C1 segment of cervical spinal cord (tissue), 14 donors: ENCODE data around the gene TREML2.

Experiments used
- DNase-seq, 14 donors: peaks; one replicate each; lab custom pipeline; 2025; lab: John Stamatoyannopoulos, UW

The TREML2 gene

DNA sequence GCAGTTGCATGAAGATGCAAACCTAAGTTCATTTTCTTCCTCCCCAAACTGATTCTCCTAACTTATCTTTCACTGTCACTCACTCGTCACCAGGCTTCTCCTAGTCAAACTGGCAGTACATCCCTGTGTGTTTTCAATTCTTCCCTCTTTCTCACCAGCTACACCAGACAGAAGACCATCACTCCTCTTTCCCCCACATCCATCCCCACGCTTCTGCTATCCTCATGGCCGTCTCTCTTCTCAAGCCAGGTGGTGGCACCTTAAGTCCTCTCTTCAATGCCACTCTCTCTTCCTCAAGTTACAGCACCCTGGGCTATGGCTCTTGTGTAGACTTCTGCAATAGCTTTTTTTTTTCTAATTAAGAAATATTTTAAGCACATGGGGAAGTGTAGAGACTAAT lies 23.7 kb downstream of the TREML2 start:
- no peak for DNase-seq

GRCh38 chr6:41176189-41176588 lies 24.8 kb downstream of the TREML2 start:
- DNase-seq, result no peak

- no peak for DNase-seq
Measured at GRCh38 chr6:41175084-41175483, 25.9 kb downstream of the TREML2 start.

DNA sequence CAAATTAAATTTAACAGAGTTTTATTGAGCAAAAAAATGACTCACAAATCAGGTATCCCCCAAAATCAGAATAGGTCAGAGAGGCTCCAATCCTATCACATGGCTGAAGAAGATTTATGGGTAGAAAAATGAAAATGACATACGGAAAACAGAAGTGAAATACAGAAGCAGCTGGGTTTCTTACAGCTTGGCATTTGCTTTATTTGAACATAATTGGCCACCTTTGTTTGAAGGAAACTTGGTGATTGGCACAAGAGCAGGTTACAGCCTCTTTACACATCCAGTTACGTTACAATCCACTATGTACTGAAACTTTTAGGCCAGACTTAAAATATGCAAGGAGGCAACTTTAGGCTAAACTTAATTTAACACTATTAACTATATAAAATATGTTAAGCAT lies 26.3 kb downstream of the TREML2 start:
- no peak for DNase-seq

DNA sequence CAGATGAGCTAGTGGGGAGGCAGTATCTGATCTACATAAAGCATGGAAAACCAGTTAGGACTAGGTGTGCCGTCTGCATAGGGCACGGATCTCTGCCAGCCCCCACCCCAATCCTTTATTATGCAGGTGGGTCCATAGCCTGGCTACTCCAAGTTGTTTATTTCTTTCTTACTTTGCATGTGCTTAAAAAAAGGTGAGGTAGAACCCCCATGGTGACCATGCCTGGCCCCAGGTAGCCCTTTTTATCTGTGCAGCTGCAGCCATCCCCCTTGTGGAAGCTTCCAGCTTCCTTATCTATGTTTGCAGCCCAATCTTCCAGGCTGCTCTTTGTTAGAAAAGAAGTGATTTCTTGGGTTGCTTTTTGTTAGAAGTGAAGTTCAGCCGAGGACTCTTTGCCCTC lies 29.0 kb downstream of the TREML2 start:
- DNase-seq, result no peak

DNA sequence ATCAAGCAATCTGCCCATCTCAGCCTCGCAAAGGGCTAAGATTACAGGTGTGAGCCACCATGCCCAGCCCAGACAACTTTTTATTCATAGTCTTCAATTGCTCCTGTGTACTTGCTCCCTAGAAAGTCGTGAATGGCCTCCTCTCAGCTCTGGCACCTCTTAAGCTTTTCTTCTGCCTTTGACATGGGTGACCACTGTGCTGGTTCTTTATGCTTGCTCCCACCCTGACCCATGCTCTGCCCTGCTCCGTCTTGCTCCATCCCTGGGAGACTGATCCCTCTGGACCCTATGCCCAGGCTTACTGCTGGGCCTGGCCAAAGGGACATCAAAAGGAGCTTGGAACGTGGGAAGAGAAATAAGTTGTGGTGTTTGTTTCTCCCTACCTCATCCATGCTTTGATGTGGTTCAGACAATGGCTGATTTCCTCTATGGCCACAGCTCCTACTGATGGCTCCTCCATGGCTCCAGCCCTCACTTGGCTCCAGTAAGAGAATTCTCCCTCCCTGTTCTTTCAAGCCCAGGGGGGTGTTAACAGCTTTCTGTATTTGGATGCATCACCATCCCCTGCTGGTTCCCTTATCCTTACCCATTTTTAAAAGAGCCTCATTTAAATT lies 30.3 kb downstream of the TREML2 start:
- DNase-seq, result no peak

GRCh38 chr6:41167173-41167963 lies 33.6 kb downstream of the TREML2 start:
- DNase-seq, result no peak

DNA sequence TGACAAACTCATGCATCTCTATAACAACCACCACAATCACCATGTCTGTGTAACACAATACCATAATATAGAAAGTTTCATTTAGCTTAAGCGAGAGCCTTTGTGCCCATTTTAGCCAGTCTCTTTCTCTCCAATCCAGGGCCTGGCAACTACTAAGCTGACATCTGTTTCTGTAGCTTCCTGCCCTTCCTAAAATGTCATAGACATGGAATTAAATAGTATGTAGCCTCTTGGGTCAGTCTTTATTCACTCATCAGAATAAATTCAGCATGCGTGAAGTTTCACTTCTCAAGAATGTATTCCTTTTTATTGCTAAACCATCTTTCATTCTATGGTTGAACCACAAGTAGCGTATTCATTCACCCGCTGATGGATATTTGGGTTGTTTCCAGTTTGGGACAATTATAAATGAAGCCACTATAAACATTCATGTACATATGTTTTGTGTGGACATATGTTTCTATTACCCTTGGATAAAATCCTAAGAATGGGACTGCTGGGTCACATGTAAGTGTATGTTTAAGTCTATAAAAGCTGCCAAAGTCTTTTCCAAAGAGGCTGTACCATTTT lies 36.3 kb downstream of the TREML2 start:
- no peak for DNase-seq

GRCh38 chr6:41163419-41163717 lies 37.6 kb downstream of the TREML2 start:
- no peak for DNase-seq

DNA sequence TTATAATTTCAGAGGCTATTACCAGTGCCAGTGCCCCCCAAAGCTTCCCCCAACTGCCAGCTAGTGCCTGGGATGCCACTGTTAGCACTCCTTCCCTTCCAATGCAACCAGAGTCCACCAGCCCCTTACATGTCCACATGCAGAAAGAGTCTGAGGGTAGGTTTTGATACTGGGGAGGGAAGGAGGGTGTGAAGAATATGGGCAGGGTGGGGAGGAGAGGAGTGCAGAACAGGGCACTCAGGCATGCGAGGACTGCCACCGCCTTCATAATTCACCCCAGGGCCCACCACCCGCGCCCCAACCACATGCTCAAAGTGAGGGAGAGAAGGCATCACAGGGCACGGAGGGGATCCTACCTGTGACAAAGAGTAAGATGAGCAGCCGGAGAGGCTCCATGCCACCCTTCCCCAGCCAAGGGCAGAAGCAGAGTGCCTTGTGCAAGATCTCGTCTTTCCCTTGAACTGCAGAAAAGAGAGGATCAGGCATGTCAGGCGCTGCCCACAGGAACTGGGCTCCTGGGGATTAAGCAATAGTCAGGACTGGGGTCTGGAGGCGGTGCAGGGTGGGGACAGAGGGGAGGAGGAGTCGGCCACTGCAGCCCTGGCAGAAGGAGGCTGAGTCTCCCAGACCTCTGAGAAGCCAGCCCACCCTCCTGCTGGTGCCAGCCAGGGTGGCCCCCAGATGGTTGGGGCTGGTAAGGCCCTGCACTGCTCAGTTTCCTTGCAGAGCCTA lies 38.1 kb downstream of the TREML2 start, which contains the start of gene TREM2:
Gene TREM2, minus strand, starts transcription at position 430 of the 732 bp plus-strand sequence. Its CDS starts 34 bp downstream, at position 396.
- DNase-seq, result peak in 2 of 14 donors; percentile 17 to 30

DNA sequence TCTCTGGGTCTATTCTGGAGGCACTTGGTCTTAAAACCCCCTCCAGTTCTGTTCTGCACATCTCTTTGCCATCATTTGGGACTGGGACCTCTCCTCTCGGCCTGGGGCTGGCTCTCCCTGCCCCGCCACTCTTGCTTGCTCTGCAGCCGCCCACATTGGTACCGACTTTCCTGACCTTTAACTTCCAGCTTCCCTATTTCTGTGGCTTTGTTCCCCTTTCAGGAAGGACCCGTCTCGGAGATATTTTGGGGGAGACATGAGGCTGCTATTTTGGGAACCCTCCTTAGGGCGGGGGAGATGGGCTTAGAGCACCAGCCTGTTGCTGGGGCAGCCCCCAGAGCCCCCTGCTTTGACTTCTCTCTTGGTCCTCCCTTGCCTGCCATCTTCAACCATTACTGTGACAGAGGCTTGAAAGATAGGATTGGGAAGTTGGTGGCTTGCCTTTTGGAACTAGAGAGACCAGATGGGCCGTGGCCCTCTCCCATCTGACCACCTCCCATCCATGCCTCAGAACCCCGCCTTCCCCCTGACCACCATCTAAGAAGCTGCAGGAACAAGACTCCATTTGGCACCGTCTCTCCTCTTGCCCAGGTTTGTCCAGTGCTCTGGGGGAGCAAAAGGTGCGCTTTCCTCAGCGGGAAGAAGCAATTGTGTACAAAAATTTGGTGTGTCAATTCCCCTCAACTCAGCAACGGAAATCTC lies 38.9 kb downstream of the TREML2 start:
- peak in 4 of 14 donors; percentile 22 to 56 (median 34) for DNase-seq

- no peak for DNase-seq
Measured at GRCh38 chr6:41161380-41161779, 39.6 kb downstream of the TREML2 start.

DNA sequence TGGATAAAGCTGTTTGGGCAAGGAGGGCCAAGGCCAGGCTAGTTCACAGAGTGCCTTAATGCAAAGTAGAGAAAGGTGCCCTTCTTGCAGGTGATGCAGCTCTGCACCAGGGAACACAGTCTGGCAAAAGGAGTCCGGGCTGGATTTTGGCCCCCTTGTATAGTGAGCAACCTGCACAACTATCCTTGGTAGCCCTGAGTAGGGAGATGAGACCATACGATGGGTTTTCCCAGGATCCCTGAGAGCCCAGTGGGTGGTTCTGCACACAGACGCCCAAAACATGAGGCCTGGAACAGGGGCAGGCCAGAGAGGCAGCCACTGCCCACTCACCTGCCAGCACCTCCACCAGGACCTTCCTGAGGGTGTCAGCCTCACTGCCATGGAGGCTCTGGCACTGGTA lies 40.0 kb downstream of the TREML2 start:
- no peak for DNase-seq

- no peak for DNase-seq
Measured at GRCh38 chr6:41159415-41160082, 41.4 kb downstream of the TREML2 start.

DNA sequence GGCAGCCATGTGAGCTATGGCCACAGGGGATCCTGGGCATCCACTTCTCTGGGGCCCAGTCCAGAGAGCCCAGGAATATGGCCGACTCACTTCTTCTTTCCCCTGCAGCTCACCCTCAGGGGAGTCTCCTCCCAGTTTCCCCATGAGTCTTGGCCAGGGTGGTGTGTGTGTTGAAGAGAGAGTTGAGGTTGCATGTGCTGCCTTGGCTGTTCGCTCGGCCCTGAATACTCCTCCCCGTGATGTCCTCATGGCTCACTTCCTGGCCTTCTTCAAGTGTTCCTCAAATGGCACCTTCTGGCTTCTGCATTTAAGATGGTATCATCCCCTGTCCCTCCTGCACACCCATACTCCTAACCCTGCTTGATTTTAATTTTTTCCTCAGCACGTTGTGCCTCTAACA lies 43.6 kb downstream of the TREML2 start:
- peak in 3 of 14 donors; percentile 9 to 21 (median 18) for DNase-seq

GRCh38 chr6:41156771-41157170 lies 44.2 kb downstream of the TREML2 start:
- no peak for DNase-seq

GRCh38 chr6:41156001-41156400 lies 44.9 kb downstream of the TREML2 start:
- no peak for DNase-seq

GRCh38 chr6:41155132-41155805 lies 45.7 kb downstream of the TREML2 start:
- DNase-seq, result no peak

DNA sequence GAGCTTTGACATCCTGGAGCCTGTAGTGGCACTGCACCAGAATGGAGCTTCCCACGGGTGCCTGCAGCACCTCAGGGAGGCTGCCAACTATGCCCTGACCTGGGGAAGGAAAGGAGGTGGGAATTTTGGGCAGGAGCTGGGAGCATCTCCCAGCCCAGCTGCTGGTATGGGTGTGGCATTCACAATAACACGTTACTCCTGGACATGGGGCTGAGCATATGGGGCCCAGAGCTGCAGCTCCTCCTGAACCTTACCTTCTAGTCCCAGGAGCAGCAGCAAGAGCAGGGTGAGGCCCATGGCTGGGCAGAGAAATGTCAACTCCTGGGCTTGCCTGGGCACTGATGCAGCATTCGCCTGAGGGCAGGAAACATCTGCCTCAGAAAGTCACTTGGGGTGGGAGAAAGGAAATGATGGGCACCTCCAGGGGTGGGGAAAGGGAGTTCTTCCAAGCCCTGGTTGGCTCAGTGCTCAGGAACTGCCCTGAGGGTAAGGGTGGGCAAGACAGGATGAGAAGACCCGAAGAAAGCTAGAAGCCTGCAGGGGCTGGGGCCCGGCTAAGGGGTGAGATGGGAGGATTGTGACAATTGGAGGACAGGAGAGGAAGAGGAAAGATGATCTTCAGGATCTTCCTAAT lies 46.8 kb downstream of the TREML2 start, which contains the start of gene TREML1:
Gene TREML1, minus strand, starts transcription at position 356 of the 634 bp plus-strand sequence. Its CDS starts 59 bp downstream, at position 297.
- no peak for DNase-seq

DNA sequence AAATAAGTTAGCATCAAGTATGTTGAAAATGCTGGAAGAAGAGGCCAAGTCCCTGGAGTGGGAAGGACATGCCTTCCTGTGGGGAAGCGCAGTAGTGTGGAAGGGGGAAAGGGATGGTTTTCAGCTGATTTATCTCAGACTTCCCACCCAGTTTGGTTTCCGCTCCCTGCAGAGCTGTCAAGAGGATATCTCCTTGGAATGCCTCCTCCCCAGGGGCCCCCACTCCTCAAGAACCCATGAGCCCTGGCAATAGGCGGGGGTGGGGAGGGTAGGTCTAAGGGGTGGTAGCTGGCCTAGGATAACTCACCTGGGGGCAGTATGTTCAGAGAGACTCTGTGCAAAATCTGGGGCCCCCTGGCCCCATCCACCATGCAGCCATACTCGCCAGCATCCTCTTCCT lies 47.5 kb downstream of the TREML2 start:
- no peak for DNase-seq
